Activated CD4-positive, alpha-beta T cell treated with anti-CD3 and anti-CD28 coated beads, Interleukin-2, amount 50 U/mL, for 1 hour (primary cell): ENCODE results near the gene ADGRD1.
"Not testable (repeated sequence)": the region's sequence is repeated elsewhere in the genome, so short reads cannot be mapped to it uniquely, and the experiment has no call there.

ENCODE experiments used
- DNase-seq: peaks from one replicate; pipeline ENCODE4 v3.0.0-alpha.2; 2020

The ADGRD1 gene

DNA sequence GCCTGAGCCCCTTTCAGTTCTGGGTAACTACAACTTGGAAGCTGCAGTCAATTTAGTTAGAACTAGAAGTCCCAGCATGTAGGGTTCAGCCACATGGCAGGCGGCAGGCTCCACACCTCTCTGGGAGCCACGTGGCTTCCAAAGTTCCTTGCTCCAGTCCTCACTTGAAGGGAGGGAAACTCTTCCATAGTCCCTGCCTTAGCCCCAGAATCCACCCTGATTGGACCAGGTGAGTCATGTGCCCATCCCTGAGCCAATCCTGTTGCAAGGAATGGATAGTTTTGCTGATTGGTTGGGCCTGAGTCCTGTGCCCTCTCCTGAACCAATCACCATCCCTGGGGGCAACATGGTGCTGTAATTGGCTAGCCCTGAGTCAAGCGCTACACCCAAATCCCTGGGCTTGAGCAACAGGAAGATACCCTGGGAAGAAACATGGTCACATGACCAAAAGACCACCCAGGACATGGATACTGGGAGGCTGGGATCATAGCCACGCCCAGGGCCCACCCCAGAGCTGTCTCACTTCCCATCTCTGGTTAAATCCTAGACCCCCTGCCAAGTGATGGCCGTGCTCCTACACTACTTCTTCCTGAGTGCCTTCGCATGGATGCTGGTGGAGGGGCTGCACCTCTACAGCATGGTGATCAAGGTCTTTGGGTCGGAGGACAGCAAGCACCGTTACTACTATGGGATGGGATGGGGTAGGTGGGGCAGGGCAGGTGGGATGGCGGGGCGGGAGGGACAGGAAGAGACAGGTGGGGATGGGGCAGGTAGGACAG lies 154.7 kb downstream of the ADGRD1 start:
- DNase-seq, result no peak

DNA sequence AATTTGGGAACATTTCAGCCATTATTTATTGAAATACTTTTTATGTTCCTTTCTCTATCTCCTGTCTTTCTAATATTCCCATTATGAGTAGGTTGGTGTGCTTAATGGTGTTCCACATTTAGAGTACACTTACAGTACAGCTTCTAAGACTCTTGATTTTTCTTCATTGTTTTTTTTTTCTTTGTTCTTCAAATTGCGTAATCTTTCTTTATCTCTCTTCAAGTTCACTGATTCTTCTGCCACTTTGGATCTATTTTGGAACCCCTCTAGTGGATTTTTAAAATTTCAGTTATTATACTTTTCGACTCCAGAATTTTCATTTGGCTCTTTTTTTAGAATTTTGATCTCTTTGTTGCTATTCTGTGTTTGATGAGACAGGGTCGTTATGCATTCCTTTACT lies 157.7 kb downstream of the ADGRD1 start:
- no peak for DNase-seq

DNA sequence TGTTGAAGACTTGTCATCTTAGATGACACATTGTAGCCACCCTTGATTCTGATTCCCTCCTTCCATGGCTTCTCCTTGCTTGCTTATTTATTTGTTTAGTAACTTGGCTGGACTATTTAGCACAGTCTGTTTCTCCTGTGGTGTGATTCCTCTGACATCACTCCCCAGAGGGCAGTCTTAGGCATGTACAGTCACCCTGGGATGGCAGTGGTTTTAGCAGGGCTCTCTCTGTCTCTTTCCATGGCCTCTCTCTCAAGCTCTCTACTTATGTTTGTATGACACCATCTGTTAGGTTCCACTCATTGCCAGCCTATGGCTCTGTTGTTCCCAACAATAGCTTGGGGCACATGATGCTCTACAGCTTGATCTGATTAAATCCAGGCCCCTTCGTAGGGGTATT lies 158.3 kb downstream of the ADGRD1 start:
- DNase-seq, result no peak

DNA sequence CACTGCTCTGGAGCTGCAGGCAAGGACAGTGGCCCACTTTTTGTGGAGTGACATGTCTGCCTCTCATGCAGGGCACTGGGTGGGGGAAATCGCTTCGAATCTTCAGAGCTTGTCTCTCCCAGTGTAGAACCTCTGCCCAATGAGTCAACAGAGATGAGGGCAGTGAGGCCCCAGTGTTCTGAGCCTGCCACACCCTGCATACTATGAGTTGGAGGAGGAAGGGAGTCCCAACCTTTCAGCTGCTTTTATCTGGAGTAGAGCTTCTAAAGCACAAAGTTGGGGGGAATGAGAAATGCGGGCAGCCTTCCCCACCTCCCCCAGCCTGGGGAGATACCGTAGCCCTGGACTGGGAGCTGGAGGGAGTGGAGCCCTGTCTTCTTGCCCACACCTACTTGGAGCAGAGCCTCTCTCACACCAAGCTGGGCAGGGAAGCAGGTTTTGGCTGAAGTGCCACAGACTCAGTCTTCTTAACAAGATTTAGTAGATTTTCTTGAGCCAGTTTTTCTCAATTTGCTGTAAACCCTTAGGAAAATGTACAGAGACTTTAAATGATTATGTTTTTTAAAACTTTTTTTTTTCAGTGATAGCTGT lies 159.1 kb downstream of the ADGRD1 start:
- no peak for DNase-seq

DNA sequence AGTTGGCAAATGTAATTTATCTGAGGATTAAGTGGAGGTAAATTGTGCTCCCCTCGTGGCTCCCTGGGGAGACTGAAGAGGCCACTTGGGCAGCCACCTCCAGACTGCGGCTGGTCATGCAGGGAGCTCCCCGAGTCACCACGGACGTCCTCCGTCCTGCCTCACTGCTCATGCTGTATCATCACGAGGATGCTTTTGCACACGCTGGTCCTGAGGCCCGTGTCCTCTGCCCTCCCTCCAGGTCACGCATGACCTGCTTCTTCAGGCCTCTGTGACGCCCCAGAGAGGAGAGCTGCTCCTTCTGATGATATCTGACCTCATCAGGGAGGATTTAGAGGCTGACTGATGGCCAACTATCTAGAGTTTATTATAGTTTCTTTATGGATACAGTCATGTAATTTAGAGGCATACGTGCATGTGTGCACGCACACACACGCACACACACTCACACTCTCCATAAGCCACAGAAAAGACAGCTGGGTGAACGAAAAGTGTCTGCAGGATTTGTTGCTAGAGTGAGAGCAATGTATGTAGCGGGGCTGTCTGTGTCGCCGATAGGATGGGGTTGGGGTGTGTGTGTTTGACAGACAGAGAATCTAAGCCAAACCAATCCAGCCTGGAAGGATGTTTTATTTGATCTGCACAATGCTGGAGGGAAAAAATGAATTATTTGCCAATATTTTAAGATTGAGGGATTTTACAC lies 160.0 kb downstream of the ADGRD1 start:
- DNase-seq, result no peak

DNA sequence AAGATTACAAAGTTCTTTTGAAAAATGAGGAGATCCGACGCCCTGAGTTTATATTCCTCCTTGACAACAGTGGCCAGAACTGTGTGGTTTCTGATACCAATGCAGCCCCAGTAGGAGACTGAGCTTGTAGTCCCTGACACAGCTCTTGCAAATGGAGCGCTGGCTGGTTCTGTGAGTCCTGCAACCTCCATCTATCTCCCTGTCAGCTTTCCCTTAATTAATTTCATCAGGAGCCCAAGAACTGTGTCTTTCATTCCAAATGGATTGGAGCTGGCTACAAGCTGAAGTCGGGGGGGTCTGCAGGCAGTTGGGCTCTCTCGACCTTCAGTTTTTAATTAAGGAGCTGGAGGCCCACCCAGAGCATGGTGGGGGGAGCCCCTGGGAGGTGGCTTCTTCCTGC lies 160.6 kb downstream of the ADGRD1 start:
- no peak for DNase-seq

DNA sequence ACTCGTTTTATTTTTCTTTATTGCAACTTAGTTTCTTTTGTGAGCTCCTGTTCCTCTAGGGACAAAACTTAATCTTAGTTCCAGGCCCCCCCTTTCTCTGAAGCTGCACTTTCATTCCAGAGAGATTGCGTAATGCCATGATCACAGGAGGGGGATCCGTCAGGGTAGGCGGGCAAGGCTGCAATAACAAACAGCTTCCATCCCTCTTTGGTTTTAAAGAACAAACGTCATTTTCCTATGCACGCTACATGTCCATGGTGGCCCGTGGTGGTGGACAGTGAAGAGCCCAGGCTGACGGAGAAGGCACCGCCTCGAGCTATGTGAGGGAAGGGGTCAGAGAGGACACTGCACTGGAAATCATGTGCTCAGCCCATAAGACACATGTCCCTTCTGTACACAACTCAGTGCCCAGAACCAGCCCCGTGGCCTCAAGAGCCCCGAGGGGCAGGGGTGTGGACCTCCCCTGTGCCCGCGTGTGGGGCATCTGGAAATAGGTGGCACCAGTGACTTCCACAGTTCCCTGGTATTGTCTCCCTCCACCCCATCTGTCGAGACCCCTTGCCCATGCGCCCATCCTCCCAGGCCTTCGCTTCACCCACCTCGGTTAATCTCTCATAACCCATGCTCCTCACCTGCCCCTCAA lies 161.4 kb downstream of the ADGRD1 start:
- no peak for DNase-seq

DNA sequence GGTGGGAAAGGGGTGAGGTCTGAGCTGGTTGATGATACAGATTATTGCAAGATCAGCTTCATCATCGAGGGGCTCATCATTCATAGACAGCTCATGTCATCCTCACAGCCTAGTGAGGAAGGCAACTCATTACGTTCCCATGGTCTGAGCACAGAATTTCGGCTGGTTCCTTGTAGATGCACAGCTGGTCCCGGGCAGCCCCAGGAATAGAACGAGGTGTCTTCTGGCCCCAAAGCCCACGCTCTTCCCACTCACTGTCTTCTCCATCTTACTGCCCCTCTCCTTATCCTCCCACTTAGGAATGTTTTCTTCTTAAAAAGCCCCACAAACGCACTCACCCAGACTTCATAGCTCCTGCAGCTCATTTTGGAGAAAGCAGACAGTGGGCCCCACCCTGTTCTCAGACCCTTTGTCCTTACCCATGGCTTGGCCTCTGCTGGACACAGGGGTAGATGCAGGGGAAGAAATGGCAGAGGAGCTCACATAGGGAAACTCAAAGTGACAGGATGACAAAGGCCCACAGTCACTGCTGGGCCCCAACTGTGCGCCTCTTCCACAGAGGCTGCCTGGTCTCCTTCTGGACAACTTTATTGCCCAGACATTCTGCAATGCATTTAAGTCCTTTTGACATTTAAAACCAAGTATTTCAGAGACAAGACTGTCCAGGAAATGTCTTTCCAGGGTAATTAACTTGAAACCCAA lies 162.2 kb downstream of the ADGRD1 start:
- no peak for DNase-seq

DNA sequence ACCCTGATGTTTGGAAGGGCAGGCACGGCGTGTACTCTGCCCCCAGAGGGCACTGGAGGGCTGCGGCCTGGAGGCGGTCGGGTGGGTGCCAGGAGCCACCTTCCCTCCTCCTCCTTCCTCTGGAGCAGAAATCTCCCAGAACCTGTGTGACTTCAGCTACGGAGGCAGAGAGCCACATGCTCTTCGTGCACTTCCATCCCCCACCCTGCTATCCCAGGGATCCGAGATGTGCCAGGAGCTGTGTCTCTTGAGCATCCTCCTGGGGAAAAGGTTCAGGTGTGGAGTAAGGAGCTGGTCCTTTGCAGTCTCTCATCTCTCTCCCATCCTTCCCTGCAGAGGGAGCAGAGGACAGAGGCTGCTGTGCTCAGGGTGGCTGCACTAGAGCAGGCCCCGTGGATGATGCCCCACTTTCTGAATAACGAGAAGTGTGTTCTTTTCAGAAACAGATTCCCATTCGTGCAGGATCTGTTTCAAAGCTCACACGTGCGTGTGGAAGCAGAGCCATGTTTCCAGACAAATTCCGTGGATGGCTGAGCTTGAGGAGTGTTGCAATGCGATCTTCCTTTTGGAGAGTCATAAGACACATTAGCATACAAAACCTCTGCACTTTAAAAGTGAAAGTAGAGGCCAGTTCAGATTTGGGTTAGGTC lies 162.9 kb downstream of the ADGRD1 start:
- DNase-seq, result no peak

DNA sequence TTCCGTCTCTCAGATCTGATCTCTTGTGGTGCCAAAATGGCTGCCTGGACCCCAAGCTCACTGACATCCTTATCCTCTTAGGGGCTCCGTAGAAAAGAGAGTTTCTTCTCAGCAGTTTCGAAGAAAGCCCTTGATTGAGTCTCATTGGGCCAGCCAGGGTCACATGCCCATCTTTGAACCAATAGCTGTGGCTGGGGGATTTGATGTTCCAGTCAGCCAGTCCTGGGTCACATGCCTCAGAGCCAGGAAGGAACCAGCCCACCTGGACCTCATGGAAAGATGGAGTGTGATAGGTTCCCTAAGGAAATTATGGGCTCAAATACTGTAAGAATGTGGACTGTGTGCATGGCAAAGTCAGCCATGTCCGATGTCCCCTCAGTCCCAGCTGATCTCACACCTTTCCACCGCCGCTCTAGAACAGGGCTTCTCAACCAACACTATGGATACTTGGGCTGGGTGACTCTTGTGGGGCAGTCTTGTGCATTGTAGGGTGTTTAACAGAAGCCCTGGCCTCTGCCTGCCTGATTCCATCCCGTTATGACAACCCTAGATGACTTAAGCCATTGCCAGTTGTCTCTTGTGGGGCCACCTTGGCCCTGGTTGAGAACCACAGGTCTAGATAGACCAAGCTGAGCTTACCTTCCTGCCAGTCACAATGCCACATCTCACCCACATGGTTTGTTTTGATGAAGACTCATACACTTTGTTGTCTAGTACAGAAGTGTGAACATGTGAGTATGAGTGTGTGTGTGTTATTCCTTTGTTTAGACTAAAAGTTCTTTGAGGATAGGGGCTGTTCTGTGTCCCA lies 163.9 kb downstream of the ADGRD1 start:
- DNase-seq, result no peak

DNA sequence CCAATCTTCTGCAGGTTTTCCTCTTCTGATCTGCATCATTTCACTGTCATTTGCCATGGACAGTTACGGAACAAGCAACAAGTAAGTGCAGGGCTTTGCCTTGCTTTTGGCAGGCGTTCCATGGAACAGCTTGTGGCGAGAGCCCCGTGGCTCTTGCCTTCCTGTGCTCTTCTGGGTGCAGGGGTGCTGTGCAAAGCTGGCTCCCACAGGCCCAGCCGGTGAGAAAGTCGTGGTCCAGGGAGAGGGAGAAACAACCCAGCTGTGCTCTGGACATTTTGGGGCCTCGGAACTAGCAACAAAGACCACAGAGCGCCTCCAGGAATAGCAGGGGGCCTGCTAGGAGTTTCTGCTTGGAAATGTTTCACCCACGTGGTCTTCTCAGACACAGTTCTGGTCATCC lies 164.7 kb downstream of the ADGRD1 start:
- DNase-seq, result no peak

DNA sequence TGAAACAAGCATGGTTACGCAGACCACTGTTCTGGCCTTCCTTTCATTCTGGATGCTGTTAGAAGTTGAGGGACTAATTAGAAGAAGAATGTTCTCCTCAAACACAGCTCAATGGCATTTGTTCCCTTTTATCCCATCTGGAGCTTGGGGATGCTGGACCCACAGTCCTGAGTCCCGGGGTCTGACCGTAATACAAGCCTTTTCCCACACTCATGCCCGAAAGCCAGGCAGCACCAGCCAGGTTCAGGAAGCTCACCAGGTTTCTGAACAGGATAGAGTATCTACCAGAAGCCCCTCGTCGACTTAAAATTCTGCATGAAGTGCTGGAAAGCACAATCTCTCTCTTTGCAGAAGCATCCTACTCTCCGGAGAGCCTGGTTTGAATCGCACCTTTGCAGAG lies 165.6 kb downstream of the ADGRD1 start:
- DNase-seq, result not testable (repeated sequence)

DNA sequence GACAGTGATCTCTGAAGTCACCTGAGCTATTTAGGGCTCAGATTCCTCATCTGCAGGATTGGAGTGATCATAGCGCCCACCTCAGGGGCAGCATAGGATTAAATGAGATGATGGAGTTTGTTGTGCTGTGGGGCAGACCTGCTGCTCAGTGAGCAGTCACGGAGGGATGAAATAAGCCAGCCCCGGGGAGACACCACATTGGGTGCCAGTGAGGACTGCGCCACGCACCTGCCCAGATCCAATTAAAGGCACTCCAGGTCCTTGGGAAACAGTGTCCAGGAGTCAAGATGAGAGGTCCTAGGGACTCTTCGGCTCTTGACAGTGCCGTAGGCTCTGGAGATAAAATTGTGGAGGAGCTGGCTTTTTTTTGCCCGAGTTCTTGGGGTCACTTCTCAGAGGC lies 166.2 kb downstream of the ADGRD1 start:
- no peak for DNase-seq

DNA sequence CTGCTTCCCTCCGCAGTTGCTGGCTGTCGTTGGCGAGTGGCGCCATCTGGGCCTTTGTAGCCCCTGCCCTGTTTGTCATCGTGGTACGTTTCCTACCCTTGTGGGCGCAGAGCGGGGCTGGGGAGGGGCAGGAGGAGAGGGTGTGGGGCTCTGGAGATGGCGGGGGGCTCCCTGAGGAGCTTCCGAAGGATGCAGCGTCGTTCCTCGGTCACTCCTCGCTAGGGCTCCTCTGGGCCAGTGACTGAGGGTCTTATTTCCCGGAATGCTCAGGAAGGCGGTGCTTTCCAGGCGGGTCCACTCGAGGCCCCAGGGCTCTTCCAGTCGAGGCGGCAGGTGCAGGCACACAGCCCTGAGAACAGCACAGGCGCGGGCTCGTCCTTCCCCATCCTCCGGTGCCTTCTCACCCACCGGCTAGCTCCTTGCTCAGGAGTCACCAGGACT lies 167.1 kb downstream of the ADGRD1 start:
- DNase-seq, result no peak

DNA sequence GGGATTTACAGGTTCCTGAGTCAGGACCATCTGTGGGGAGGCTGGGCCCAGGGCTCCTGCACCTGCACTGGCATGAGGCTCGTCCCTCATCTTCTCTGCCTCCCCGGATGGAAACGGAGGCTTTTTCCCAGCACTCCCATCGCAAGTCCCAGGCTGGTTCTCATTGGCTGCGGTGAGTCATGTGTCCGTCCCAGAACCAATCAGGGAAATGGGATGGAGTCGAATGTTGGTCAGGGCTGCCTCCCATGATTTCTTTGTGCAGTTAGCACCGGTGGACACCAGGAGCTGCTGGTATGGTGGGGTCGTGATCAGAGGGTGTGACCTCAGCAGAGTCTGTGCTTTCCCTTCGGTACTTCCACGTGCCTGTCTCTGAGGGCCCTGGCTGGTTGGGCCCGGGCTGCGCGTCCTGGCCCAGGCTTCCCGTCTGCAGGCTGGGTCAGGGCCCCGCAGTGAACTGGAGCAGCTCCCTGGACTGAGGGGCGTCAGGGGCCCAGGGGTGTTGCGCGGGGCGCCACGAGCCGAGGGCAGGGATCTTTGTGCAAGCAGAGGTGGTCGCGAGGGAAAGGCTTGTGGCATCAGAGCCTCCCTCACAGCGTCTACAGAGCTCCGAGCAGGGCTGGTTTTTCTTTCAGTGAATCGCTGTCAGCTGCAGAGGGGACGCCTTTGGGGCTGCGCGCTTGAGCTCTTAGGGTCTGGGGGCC lies 168.1 kb downstream of the ADGRD1 start:
- DNase-seq, result no peak

DNA sequence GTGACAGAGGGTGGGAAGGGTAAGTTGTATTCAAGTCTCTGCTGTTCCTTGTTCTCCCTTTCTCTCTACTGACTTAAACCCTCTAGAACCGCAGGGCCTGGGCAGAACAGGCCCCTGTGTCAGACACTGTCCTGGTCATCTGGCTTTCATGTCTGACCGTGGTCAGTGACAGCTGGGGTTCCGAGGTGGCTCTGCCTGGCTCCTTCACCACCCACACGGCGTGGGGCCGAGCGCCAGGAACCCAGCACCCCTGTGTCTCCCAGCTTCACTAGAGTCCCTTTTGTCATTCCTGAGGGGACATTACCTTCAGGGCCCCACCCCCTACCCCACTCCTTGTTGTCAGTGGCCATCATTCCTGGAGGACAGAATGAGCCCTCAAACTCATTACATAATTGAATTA lies 168.9 kb downstream of the ADGRD1 start:
- DNase-seq, result no peak

DNA sequence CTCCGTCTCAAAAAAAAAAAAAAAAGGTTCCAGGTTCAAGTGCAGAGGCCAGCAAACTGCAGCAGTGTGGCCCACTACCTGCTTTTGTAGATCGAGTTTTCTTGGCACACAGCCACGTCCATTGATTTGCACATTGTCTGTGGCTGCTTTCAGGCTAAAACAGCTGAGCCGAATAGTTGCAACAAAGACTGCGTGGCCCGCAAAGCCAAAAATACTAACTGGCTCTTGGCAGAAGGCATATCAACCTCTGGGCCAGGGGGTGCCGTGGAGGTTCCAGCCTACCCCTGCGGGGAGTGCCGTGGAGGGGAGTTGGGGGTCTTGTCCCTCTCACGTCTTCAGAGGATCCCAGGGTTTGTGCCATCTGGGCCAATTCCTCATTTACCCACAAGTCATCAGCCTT lies 170.1 kb downstream of the ADGRD1 start:
- DNase-seq, result no peak

DNA sequence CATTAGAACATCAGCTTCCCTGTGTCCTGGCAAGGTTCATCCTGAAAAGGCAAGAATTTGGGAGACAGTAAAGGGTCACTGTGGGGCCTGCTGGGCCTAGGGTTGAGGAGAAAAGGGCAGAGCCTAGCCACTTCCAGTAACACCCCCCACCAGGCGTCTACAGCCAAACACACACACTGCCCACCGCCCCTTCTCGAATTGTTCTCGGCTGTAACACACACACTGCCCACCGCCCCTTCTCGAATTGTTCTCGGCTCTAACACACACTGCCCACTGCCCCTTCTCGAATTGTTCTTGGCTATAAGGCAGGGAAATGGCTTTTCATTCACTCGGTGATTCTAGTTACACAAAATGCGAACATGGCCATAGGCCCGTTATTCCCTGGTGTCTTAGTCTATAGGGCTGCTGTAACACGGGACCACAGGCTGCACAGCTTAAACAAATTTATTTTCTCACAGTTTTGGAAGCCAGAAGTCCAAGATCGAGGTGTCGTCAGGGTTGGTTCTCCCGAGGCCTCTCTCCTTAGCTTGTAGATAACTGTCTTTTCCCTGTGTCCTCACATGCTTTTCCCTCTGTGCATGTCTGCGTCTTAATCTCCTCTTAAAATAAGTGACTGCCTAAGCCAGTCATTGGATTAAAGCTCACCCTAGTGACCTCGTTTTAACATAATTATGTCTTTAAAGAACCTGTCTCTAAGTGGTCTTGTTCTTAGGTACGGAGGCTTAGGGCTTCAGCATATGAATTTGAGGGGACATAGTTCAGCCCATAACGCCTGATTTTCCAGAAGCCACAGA lies 171.0 kb downstream of the ADGRD1 start:
- DNase-seq, result no peak

DNA sequence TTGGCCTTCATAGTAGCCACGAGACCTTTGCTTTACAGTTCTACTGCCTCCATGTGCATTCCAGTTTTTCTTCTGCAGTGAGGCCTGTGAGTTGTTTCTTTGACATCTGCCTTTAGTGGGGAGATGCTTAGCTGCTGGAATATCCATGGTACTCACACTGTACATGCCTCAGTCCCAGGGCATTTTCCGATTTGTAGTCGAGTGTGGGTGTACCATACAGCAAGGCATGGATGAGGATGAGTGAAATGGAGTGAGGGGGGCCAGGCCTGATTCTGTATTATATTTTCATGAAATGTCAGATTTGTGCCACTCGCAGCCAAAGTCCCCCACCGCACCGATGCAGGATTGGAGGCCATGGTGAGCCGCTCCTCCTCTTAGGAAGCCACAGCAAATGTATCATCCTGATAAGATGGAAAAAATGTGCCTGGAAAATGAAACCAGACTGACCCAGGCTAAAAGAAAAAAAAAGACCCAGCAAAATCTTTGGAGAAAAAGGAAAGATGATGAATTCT lies 173.0 kb downstream of the ADGRD1 start:
- no peak for DNase-seq

DNA sequence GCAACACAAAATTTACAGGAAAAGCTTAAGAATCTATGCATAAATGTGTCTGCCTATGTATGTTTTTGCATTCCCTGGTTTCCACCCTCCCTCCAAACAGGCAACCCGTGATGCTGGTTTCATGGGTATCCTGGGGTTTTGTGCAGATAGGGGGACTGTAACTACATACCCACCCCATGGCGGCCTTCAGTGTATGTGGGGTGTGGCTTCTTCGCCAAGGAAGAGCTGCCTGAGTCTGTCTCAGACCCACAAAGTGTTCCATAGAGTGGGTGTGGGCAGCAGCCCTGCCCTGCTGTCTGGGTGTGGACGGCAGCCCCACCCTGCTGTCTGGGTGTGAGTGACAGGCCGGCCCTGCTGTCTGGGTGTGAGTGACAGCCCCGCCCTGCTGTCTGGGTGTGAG lies 174.8 kb downstream of the ADGRD1 start:
- DNase-seq, result no peak
